SK-N-MC (cell line): ENCODE measurements around the gene TIMM10B.

Source experiments
- EZH2 ChIP-seq: fragments of 200-600 bp; sonication (generic); IDR thresholded peaks from one replicate; pipeline ENCODE4 v1.6.1; 2017; ENCODE audit warnings: antibody characterized with exemption
- POLR2AphosphoS5 ChIP-seq: IDR thresholded peaks from 2 replicates; pipeline ENCODE4 v1.6.1; 2012; ENCODE audit warnings: mild to moderate bottlenecking, low read depth, low read length, borderline replicate concordance

DNA sequence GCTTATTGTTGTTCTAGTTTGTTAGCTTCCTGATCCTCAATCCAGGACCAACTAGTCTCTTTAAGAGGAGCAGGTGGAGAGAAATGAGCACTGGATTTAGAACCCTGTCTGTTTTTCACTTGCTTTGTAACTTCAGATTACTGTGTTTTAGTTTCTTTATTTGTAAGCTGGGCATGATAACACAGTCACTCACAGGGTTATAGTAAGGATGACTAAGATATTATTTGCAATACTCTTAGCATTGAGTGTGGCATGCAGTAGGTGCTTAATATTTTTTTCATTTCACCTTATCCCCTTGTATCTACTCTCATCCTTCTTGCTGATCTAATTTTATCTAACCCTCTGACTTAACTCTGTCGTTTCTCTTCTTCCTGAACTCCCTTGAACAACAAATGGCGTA, 49.5 kb downstream of the TIMM10B start:
- TF ChIP-seq EZH2 (no peak), POLR2AphosphoS5 (no peak)
